Body of pancreas (tissue), 4 donors: Measurements from ENCODE around the gene AGBL4. TPM values are rescaled to one million over a fixed set of nuclear protein-coding genes. Genes with fewer than 3 reads are reported as not detected.

Experiments
- ATAC-seq: fragments of 150-250 bp; one replicate; pipeline ENCODE4 v1.9.1; 2016
- DNase-seq, 4 donors: peaks; one replicate each; pipeline ENCODE4 v3.0.0-alpha.2; 2019
- H3K27ac ChIP-seq, 4 donors: fragments of 200-600 bp; sonication (generic); 1 replicate in 3 of 4; 2 replicates in 1 of 4; pipeline versions ENCODE4 v1.5.1 to v1.6.1; 2016 to 2019; ENCODE audit warnings: mild to moderate bottlenecking in 1 of 4, mixed read lengths in 1 of 4, moderate library complexity in 1 of 4
- H3K27me3 ChIP-seq, 2 donors: fragments of 200-600 bp; sonication (generic); one replicate each; pipeline ENCODE4 v1.6.0; 2016; ENCODE audit warnings: mild to moderate bottlenecking in 1 of 2
- H3K36me3 ChIP-seq, 2 donors: fragments of 200-600 bp; sonication (generic); replicated peaks in 1 of 2; 2 replicates each; pipeline ENCODE4 v1.5.1; 2016; ENCODE audit warnings: low read depth in 2 of 2; ENCODE audit not compliant: insufficient read depth in 1 of 2
- H3K4me1 ChIP-seq: fragments of 200-600 bp; sonication (generic); one replicate; pipeline ENCODE4 v1.6.0; 2016
- H3K4me3 ChIP-seq, 2 donors: fragments of 200-600 bp; sonication (generic); 1 replicate in 1 of 2; 2 replicates in 1 of 2; pipeline ENCODE4 v1.5.1; 2016 to 2019
- H3K9me3 ChIP-seq, 3 donors: fragments of 200-600 bp; sonication (generic); 1 replicate in 2 of 3; 2 replicates in 1 of 3; pipeline ENCODE4 v1.5.1; 2016
- POLR2A ChIP-seq, 3 donors: fragments of 450-650 bp; IDR thresholded peaks; one replicate each; pipeline ENCODE4 v1.6.1; 2016; ENCODE audit warnings: antibody characterized with exemption in 3 of 3, mild to moderate bottlenecking in 2 of 3
- WGBS, 2 donors: methylation state at CpG; one replicate each; pipeline ENCODE4 v1.1.5; 2017; 5-methylcytosine and 5-hydroxymethylcytosine counted together
- intact Hi-C: fragments of 100-400 bp; cut with DNase I; formaldehyde crosslinking; loops from one replicate; pipeline ENCODE4 v1.15.1; 2023
- total RNA-seq, 2 donors: library from RNA; depleted of rRNA; stranded (reverse); fragments of >200 nt; gene quantifications; one replicate each; pipeline ENCODE4 v1.1.0, GENCODE V29; 2016
- TF ChIP-seq, protein P1 (sequence below), 7 experiments: fragments of 450-650 bp in 4 of 7; fragments of 200-600 bp in 3 of 7; sonication (generic) in 3 of 7; IDR thresholded peaks; one replicate each; pipeline ENCODE4 v1.5.1; 2016 to 2019; ENCODE audit warnings: antibody characterized with exemption in 7 of 7

AGBL4 gene
- total RNA-seq, 2 donors from 2014 or later: 0.33 to 0.78 TPM

DNA sequence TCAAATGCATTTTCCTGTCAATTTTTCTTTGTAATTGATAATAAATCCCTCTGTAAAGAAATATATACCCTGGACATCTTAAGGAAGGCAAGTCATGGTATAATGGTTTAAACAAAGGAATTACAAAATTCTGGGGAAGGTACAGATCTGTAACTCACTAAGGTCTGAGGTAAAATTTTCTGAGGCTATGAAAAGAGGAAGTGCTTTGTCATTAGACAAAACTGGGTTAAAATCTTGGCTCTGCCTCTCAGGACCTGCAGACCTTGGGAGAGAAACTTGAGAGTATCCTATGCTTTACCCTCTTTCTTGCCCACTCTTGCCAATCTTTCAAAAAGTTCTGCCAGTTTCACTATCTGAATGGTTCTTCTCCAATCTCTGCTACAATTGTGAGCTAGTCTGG is 1220.3 kb downstream of the AGBL4 start:
- Histone ChIP-seq H3K27me3 (no peaks in the 10 kb centered on the region), H3K4me1 (no peaks in the 10 kb centered on the region), H3K4me3 (no peak overlapping the region), H3K27ac (no peak overlapping the region), H3K9me3 (no peaks in the 10 kb centered on the region), H3K36me3 (no peaks in the 10 kb centered on the region)
- TF ChIP-seq POLR2A (IDR thresholded peaks at IDR 0.05): no peak
- TF ChIP-seq, protein P1, sequence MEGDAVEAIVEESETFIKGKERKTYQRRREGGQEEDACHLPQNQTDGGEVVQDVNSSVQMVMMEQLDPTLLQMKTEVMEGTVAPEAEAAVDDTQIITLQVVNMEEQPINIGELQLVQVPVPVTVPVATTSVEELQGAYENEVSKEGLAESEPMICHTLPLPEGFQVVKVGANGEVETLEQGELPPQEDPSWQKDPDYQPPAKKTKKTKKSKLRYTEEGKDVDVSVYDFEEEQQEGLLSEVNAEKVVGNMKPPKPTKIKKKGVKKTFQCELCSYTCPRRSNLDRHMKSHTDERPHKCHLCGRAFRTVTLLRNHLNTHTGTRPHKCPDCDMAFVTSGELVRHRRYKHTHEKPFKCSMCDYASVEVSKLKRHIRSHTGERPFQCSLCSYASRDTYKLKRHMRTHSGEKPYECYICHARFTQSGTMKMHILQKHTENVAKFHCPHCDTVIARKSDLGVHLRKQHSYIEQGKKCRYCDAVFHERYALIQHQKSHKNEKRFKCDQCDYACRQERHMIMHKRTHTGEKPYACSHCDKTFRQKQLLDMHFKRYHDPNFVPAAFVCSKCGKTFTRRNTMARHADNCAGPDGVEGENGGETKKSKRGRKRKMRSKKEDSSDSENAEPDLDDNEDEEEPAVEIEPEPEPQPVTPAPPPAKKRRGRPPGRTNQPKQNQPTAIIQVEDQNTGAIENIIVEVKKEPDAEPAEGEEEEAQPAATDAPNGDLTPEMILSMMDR (IDR thresholded peaks at IDR 0.05): no peak
- intact Hi-C loops: no loop called here
- DNase-seq (no peak), ATAC-seq (no peak)

DNA sequence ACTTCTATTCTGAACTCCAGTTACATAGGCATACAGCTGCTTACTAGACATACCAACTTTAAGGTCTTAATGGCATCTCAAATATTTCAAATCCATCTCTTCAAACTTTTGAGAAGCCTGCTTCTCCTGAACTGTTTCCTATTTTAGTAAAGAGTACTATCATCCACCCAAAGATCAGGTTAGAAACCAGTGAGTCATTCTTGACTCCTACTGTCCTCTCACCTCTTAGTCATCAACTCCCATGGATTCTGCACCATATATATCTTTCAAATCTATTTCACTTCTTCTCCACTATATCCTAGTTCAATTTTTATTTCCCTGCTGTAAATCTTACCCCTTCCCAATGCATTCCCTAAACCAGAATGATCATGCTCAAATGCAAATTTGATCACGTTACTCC is 1228.9 kb downstream of the AGBL4 start:
- intact Hi-C loops: no loop called here
- ATAC-seq (no peak), DNase-seq (no peak)
- Histone ChIP-seq H3K27me3 (no peaks in the 10 kb centered on the region), H3K4me3 (no peak overlapping the region), H3K36me3 (no peaks in the 10 kb centered on the region), H3K9me3 (no peaks in the 10 kb centered on the region), H3K4me1 (no peaks in the 10 kb centered on the region), H3K27ac (no peak overlapping the region)
- TF ChIP-seq, protein P1 (IDR thresholded peaks at IDR 0.05): no peak
- TF ChIP-seq POLR2A (IDR thresholded peaks at IDR 0.05): no peak
- WGBS, 2 donors: 0% methylated on average over 1 of the region's 1 CpG

DNA sequence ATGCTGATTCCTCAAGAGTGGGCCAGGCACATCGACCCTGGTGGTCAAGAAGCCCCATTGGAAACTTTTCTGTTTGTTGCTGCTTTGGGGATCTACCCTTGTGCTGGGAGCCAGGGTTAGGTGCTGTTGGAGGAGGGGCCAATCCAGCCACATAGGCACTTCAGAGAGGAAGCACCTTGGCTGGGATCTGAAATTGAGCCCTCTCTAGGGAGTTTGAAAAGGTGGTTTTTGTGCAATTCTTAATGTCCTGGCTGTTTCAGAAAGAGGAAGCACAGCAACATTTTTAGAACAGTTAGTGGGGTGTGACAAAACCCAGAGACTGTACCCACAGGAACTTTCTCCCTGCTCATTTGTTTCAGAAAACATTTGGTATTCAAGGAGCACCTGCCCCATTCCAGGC is 1229.9 kb downstream of the AGBL4 start:
- no peaks in the 10 kb centered on the region for H3K4me1 ChIP-seq
- TF ChIP-seq POLR2A (IDR thresholded peaks at IDR 0.05): no peak
- TF ChIP-seq, protein P1 (IDR thresholded peaks at IDR 0.05): no peak
- no peak overlapping the region for H3K4me3 ChIP-seq
- H3K9me3 ChIP-seq: no peaks in the 10 kb centered on the region
- WGBS, 2 donors: 42 to 55% methylated on average over 1 of the region's 1 CpG
- no peak for ATAC-seq
- no peak for DNase-seq
- H3K27ac ChIP-seq: no peak overlapping the region
- H3K36me3 ChIP-seq: no peaks in the 10 kb centered on the region
- no peaks in the 10 kb centered on the region for H3K27me3 ChIP-seq
- intact Hi-C loops: no loop called here

DNA sequence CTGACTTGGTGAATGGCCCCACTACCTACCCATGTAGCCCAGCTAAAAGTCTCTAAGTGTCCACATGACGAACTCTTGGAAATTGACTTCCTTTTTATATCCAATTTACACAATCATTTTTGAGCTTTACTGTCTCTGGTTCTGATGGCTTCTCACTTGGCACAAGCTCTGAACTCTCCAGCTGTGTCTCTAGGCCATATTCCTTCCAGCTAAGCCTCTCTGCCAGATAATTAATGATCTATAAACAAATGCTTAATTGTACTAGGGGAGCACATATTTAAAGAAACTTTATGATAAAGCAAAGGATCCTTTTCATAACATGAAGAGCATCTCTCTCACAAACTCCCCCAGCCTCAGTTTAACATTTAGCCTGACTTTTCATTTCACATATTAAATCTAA is 1230.8 kb downstream of the AGBL4 start:
- Histone ChIP-seq H3K9me3 (no peaks in the 10 kb centered on the region), H3K4me3 (no peak overlapping the region), H3K4me1 (no peaks in the 10 kb centered on the region), H3K27ac (no peak overlapping the region), H3K36me3 (no peaks in the 10 kb centered on the region), H3K27me3 (no peaks in the 10 kb centered on the region)
- WGBS, 2 donors: 55 to 58% methylated on average over 1 of the region's 1 CpG
- TF ChIP-seq, protein P1 (IDR thresholded peaks at IDR 0.05): no peak
- TF ChIP-seq POLR2A (IDR thresholded peaks at IDR 0.05): no peak
- intact Hi-C loops: no loop called here
- no peak for DNase-seq
- no peak for ATAC-seq

DNA sequence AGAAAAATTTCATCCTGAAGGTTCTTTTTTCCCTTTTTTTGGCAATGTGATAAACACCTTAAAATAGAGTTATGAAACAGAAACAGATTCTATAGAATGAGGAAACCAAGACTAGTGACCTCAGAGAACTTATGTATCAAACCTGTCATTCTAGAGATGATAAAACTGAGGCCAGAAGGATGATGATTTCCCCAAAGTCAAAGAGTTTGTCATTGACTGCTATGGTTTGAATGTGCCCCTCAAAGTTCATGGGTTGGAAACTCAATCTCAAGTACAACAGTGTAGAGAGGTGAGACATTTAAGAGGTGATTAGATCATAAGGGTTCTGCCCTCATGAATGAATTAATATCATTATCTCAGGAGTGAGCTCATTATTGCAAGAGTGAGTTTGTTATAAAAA is 1233.4 kb downstream of the AGBL4 start:
- Histone ChIP-seq H3K27ac (no peak overlapping the region), H3K27me3 (no peaks in the 10 kb centered on the region), H3K9me3 (no peaks in the 10 kb centered on the region), H3K36me3 (no peaks in the 10 kb centered on the region), H3K4me1 (no peaks in the 10 kb centered on the region), H3K4me3 (no peak overlapping the region)
- intact Hi-C loops: no loop called here
- no peak for DNase-seq
- no peak for ATAC-seq
- TF ChIP-seq, protein P1 (IDR thresholded peaks at IDR 0.05): no peak
- no peak for TF ChIP-seq POLR2A (IDR thresholded peaks at IDR 0.05)
